Epithelial cell of esophagus (primary cell): ENCODE measurements around the gene TOP3B.
A peak's percentile ranks its signal among the peaks of the same experiment; 100 is the strongest.

Source experiments
- DNase-seq: peaks from one replicate; pipeline ENCODE4 v3.0.0; 2010; ENCODE audit warnings: low read depth
- H3K4me3 ChIP-seq: 2 replicates; pipeline ENCODE4 v1.5.1; 2011; ENCODE audit warnings: mild to moderate bottlenecking, low read length, control low read depth
- CTCF ChIP-seq: IDR thresholded peaks from 2 replicates; pipeline ENCODE4 v1.5.1; 2011; ENCODE audit warnings: low read depth, mild to moderate bottlenecking, low read length, control low read depth, inconsistent platforms; ENCODE audit not compliant: insufficient read depth; ENCODE audit errors: missing control alignments

TOP3B gene

GRCh38 chr22:21958360-21959273 is 24.0 kb downstream of the TOP3B start:
- DNase-seq: no peak
- TF ChIP-seq CTCF: no peak
- no peak overlapping the region for H3K4me3 ChIP-seq

GRCh38 chr22:21952586-21953571 is 29.7 kb downstream of the TOP3B start, which contains the start of gene PPM1F:
Gene PPM1F (minus strand): TSS chr22:21952848. CDS start chr22:21946048, 6,800 bp downstream.
- TF ChIP-seq CTCF: peak; percentile 60
- peak within 1 kb of the TSS; percentile 68 for H3K4me3 ChIP-seq
- DNase-seq: peak; percentile 64

GRCh38 chr22:21951931-21952465 is 30.6 kb downstream of the TOP3B start:
- TF ChIP-seq CTCF: no peak
- H3K4me3 ChIP-seq: peak overlapping the region; percentile 68
- DNase-seq: peak; percentile 72

GRCh38 chr22:21951062-21951461 is 31.5 kb downstream of the TOP3B start:
- no peak for TF ChIP-seq CTCF
- DNase-seq: no peak
- H3K4me3 ChIP-seq: no peak overlapping the region

- H3K4me3 ChIP-seq: no peak overlapping the region
- no peak for TF ChIP-seq CTCF
- DNase-seq: no peak
Observed at GRCh38 chr22:21949948-21950347, 32.6 kb downstream of the TOP3B start.

- no peak for TF ChIP-seq CTCF
- DNase-seq: no peak
- H3K4me3 ChIP-seq: no peak overlapping the region
Observed at GRCh38 chr22:21949569-21949918, 33.0 kb downstream of the TOP3B start.
